DOHH2 (cell line): ENCODE measurements around the gene KHDC4.
A peak's percentile ranks its signal among the peaks of the same experiment; 100 is the strongest.

Source experiments
- H3F3A ChIP-seq: fragments of 200-600 bp; sonication (generic), shearing (Covaris generic); 2 replicates; pipeline ENCODE4 v1.6.0; 2016; ENCODE audit warnings: antibody characterized with exemption, mild to moderate bottlenecking; ENCODE audit not compliant: control insufficient read depth, insufficient read depth
- H3K27ac ChIP-seq: fragments of 200-600 bp; sonication (generic); 2 replicates; pipeline ENCODE4 v1.5.1; 2014; ENCODE audit warnings: low read depth, mild to moderate bottlenecking, low read length, moderate library complexity
- H3K27me3 ChIP-seq: fragments of 200-600 bp; sonication (generic); 2 replicates; pipeline ENCODE4 v1.6.1; 2014; ENCODE audit warnings: mild to moderate bottlenecking, low read length, mixed read lengths; ENCODE audit not compliant: control insufficient read depth
- H3K36me3 ChIP-seq: fragments of 200-600 bp; sonication (generic); 2 replicates; pipeline ENCODE4 v1.6.1; 2014; ENCODE audit warnings: mild to moderate bottlenecking, low read length, moderate library complexity, mixed read lengths; ENCODE audit not compliant: control insufficient read depth
- H3K4me1 ChIP-seq: fragments of 200-600 bp; sonication (generic); 2 replicates; pipeline ENCODE4 v1.6.1; 2014; ENCODE audit warnings: mild to moderate bottlenecking, low read length, mixed read lengths; ENCODE audit not compliant: control insufficient read depth
- H3K4me2 ChIP-seq: fragments of 200-600 bp; sonication (generic); 2 replicates; pipeline ENCODE4 v1.6.0; 2014; ENCODE audit warnings: mild to moderate bottlenecking, low read length, moderate library complexity
- H3K4me3 ChIP-seq: fragments of 200-600 bp; sonication (generic); 2 replicates; pipeline ENCODE4 v1.5.1; 2014; ENCODE audit warnings: mild to moderate bottlenecking, low read length, mixed read lengths
- H3K79me2 ChIP-seq: fragments of 200-600 bp; sonication (generic); 2 replicates; pipeline ENCODE4 v1.6.1; 2014; ENCODE audit warnings: mild to moderate bottlenecking, low read length, mixed read lengths; ENCODE audit not compliant: control insufficient read depth
- H3K9me2 ChIP-seq: fragments of 200-600 bp; sonication (generic); replicated peaks from 2 replicates; pipeline ENCODE4 v1.6.1; 2014; ENCODE audit warnings: mild to moderate bottlenecking, low read length, mixed read lengths; ENCODE audit not compliant: control insufficient read depth
- H3K9me3 ChIP-seq: fragments of 200-600 bp; sonication (generic); 2 replicates; pipeline ENCODE4 v1.6.1; 2014; ENCODE audit warnings: antibody characterized with exemption, low read length, mixed read lengths; ENCODE audit not compliant: control insufficient read depth, insufficient read depth
- H4K20me1 ChIP-seq: fragments of 200-600 bp; sonication (generic); 2 replicates; pipeline ENCODE4 v1.6.0; 2014; ENCODE audit warnings: low read depth, mild to moderate bottlenecking, antibody characterized with exemption, low read length, moderate library complexity; ENCODE audit not compliant: control insufficient read depth, insufficient read depth
- CTCF ChIP-seq: fragments of 200-600 bp; sonication (generic); IDR thresholded peaks from one replicate; pipeline ENCODE4 v1.5.1; 2014; ENCODE audit warnings: antibody characterized with exemption, mild to moderate bottlenecking, low read depth, low read length; ENCODE audit not compliant: poor library complexity, severe bottlenecking
- EZH2phosphoT487 ChIP-seq: fragments of 200-600 bp; sonication (generic); IDR thresholded peaks from 2 replicates; pipeline ENCODE4 v1.6.1; 2017; ENCODE audit warnings: borderline replicate concordance, mild to moderate bottlenecking, antibody characterized with exemption, low read length, moderate library complexity, mixed read lengths

Gene KHDC4

GRCh38 chr1:155981266-155982088 is 47.3 kb upstream of the KHDC4 start:
- Histone ChIP-seq H3K79me2 (peaks cover 50% of the 10 kb centered on the region), H4K20me1 (no peaks in the 10 kb centered on the region), H3K4me1 (peaks cover 67% of the 10 kb centered on the region), H3K9me2 (no peaks in the 10 kb centered on the region), H3K4me3 (peak overlapping the region; percentile 81), H3K27me3 (no peaks in the 10 kb centered on the region), H3K4me2 (peak overlapping the region; percentile 99), H3K36me3 (peaks cover 27% of the 10 kb centered on the region), H3F3A (peaks cover 20% of the 10 kb centered on the region), H3K27ac (peak overlapping the region; percentile 89), H3K9me3 (no peaks in the 10 kb centered on the region)
- TF ChIP-seq CTCF, result no peak
- no peak for TF ChIP-seq EZH2phosphoT487

GRCh38 chr1:155979597-155980343 is 45.6 kb upstream of the KHDC4 start:
- Histone ChIP-seq H3K4me1 (peaks cover 84% of the 10 kb centered on the region), H3K36me3 (peaks cover 40% of the 10 kb centered on the region), H3K9me2 (no peaks in the 10 kb centered on the region), H3K27me3 (no peaks in the 10 kb centered on the region), H3K9me3 (no peaks in the 10 kb centered on the region), H3K4me2 (peak overlapping the region; percentile 99), H4K20me1 (peaks cover 14% of the 10 kb centered on the region), H3F3A (peaks cover 20% of the 10 kb centered on the region), H3K4me3 (peak overlapping the region; percentile 81), H3K27ac (peak overlapping the region; percentile 89), H3K79me2 (peaks cover 67% of the 10 kb centered on the region)
- TF ChIP-seq CTCF (no peak), EZH2phosphoT487 (no peak)

GRCh38 chr1:155978973-155979429 is 44.8 kb upstream of the KHDC4 start:
- H3K79me2 ChIP-seq, result peaks cover 74% of the 10 kb centered on the region
- peak overlapping the region; percentile 89 for H3K27ac ChIP-seq

More at GRCh38 chr1:155978973-155979429, 44.8 kb upstream of the KHDC4 start:
- peaks cover 21% of the 10 kb centered on the region for H4K20me1 ChIP-seq
- peak overlapping the region; percentile 99 for H3K4me2 ChIP-seq
- H3K27me3 ChIP-seq, result no peaks in the 10 kb centered on the region
- TF ChIP-seq EZH2phosphoT487, result no peak
- TF ChIP-seq CTCF, result no peak
- H3K4me3 ChIP-seq, result peak overlapping the region; percentile 81
- no peaks in the 10 kb centered on the region for H3K9me2 ChIP-seq
- peaks cover 86% of the 10 kb centered on the region for H3K4me1 ChIP-seq
- peaks cover 48% of the 10 kb centered on the region for H3K36me3 ChIP-seq
- H3F3A ChIP-seq, result peaks cover 20% of the 10 kb centered on the region
- H3K9me3 ChIP-seq, result no peaks in the 10 kb centered on the region
